Measurements from ENCODE around the gene PGF. TPM values are rescaled to one million over a fixed set of nuclear protein-coding genes. Genes with fewer than 3 reads are reported as not detected.

The PGF gene
- total and polyA plus RNA-seq, 2 of the 13 experiments (the other 11 are each of a cell fraction or from before 2014, with no cell fraction given) = 10.7 to 27.5 TPM

GRCh38 chr14:74955229-74956026 is at the start of gene PGF (continued):
- TF ChIP-seq ZGPAT (CRISPR knock-in tag; IDR thresholded peaks at IDR 0.05) (0 out of 2 replicates have a peak, but pooled peaks have one; percentile 16), RBFOX2 (IDR thresholded peaks at IDR 0.05; ENCODE audit: low read depth, low read length) (peak; percentile 92), HNRNPL (IDR thresholded peaks at IDR 0.05; ENCODE audit: low read depth, low read length) (0 out of 2 replicates have a peak, but pooled peaks have one; percentile 10), AHDC1 (CRISPR knock-in tag; IDR thresholded peaks at IDR 0.05; ENCODE audit: borderline replicate concordance) (no peak), CC2D1A (CRISPR knock-in tag; IDR thresholded peaks at IDR 0.05) (no peak), ZNF414 (CRISPR knock-in tag; IDR thresholded peaks at IDR 0.05) (no peak), ZNF557 (CRISPR knock-in tag; IDR thresholded peaks at IDR 0.05) (no peak), KDM4B (CRISPR knock-in tag; IDR thresholded peaks at IDR 0.05) (peak; percentile 31; the same call in 1 of the 2 replicates), BATF2 (CRISPR knock-in tag; IDR thresholded peaks at IDR 0.05) (no peak), DBP (CRISPR knock-in tag; IDR thresholded peaks at IDR 0.05; ENCODE audit: not compliant biosample characterization) (no peak), HCFC1 (IDR thresholded peaks at IDR 0.05; ENCODE audit: low read depth, low read length) (0 out of 2 replicates have a peak, but pooled peaks have one; percentile 5), MXD3 (CRISPR knock-in tag; IDR thresholded peaks at IDR 0.05) (peak; percentile 53; the same call in 1 of the 2 replicates), ZNF510 (CRISPR knock-in tag; IDR thresholded peaks at IDR 0.05; ENCODE audit: low read depth) (no peak), HHEX (CRISPR knock-in tag; IDR thresholded peaks at IDR 0.05) (no peak)
- TF ChIP-seq, protein P1, sequence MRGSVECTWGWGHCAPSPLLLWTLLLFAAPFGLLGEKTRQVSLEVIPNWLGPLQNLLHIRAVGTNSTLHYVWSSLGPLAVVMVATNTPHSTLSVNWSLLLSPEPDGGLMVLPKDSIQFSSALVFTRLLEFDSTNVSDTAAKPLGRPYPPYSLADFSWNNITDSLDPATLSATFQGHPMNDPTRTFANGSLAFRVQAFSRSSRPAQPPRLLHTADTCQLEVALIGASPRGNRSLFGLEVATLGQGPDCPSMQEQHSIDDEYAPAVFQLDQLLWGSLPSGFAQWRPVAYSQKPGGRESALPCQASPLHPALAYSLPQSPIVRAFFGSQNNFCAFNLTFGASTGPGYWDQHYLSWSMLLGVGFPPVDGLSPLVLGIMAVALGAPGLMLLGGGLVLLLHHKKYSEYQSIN (CRISPR knock-in tag; IDR thresholded peaks at IDR 0.05; ENCODE audit: borderline replicate concordance) = no peak
- TF ChIP-seq, protein P2, sequence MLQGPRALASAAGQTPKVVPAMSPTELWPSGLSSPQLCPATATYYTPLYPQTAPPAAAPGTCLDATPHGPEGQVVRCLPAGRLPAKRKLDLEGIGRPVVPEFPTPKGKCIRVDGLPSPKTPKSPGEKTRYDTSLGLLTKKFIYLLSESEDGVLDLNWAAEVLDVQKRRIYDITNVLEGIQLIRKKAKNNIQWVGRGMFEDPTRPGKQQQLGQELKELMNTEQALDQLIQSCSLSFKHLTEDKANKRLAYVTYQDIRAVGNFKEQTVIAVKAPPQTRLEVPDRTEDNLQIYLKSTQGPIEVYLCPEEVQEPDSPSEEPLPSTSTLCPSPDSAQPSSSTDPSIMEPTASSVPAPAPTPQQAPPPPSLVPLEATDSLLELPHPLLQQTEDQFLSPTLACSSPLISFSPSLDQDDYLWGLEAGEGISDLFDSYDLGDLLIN (CRISPR knock-in tag; IDR thresholded peaks at IDR 0.05; ENCODE audit: borderline replicate concordance) = no peak
